Upper lobe of left lung (tissue), 6 donors: Measurements from ENCODE around the gene CIT. TPM values are rescaled to one million over a fixed set of nuclear protein-coding genes. Genes with fewer than 3 reads are reported as not detected.

Experiments used
- ATAC-seq, 2 donors: fragments of 200-7000 bp; cut with Tn5 transposase; one replicate each; pipeline ENCODE4 v1.9.1; 2022; ENCODE audit warnings: mild to moderate bottlenecking in 2 of 2, moderate library complexity in 2 of 2; ENCODE audit not compliant: low FRiP score in 2 of 2
- DNase-seq, 2 donors: peaks; one replicate each; pipeline ENCODE4 v3.0.0-alpha.2; 2019 to 2020
- H3K27ac ChIP-seq, 4 donors: fragments of 200-600 bp; sonication (generic); one replicate each; pipeline ENCODE4 v1.5.1; 2016 to 2019
- H3K27me3 ChIP-seq, 4 donors: fragments of 200-600 bp; sonication (generic); one replicate each; pipeline ENCODE4 v1.5.1; 2017 to 2019
- H3K36me3 ChIP-seq, 4 donors: fragments of 200-600 bp; sonication (generic); one replicate each; pipeline ENCODE4 v1.5.1; 2016 to 2019
- H3K4me1 ChIP-seq, 4 donors: fragments of 200-600 bp; sonication (generic); one replicate each; pipeline ENCODE4 v1.5.1; 2018 to 2019
- H3K4me3 ChIP-seq, 4 donors: fragments of 200-600 bp; sonication (generic); one replicate each; pipeline ENCODE4 v1.5.1; 2017 to 2019; ENCODE audit warnings: mild to moderate bottlenecking in 2 of 4, moderate library complexity in 1 of 4
- H3K9me3 ChIP-seq, 4 donors: fragments of 200-600 bp; sonication (generic); one replicate each; pipeline ENCODE4 v1.5.1; 2018 to 2019
- EP300 ChIP-seq, 4 donors: sonication (generic); formaldehyde crosslinking; IDR thresholded peaks; one replicate each; pipeline ENCODE4 v1.5.1; 2017; ENCODE audit warnings: antibody characterized with exemption in 4 of 4, control low read depth in 2 of 4
- POLR2A ChIP-seq, 4 donors: fragments of 450-650 bp; IDR thresholded peaks; one replicate each; pipeline ENCODE4 v1.5.1; 2016 to 2017; ENCODE audit warnings: antibody characterized with exemption in 4 of 4, mild to moderate bottlenecking in 2 of 4
- POLR2AphosphoS5 ChIP-seq, 2 donors: sonication (generic); formaldehyde crosslinking; IDR thresholded peaks; one replicate each; pipeline ENCODE4 v1.5.1; 2017; ENCODE audit warnings: antibody characterized with exemption in 2 of 2
- WGBS, 2 donors: methylation state at CpG; one replicate each; pipeline ENCODE4 v1.1.5; 2017 to 2018; 5-methylcytosine and 5-hydroxymethylcytosine counted together
- total RNA-seq, 6 donors: library from RNA; depleted of rRNA in 4 of 6; stranded (reverse); fragments of >200 nt in 4 of 6; gene quantifications; one replicate each; pipeline versions ENCODE4 v1.1.0 to v1.2.1, GENCODE V29; 2016 to 2021
- TF ChIP-seq, protein P1 (sequence below), 6 experiments: fragments of 450-650 bp in 4 of 6; fragments of 200-600 bp in 2 of 6; sonication (generic) in 2 of 6; IDR thresholded peaks; one replicate each; pipeline ENCODE4 v1.5.1; 2016 to 2019; ENCODE audit warnings: antibody characterized with exemption in 6 of 6
- donor health status: DM: no; HTN: no; CAD: no; lungs with moderate emphysema.
- donor health status: DM: no; HTN: yes; CAD: no; lungs with severe emphysema.

Gene CIT
- total RNA-seq, result 100 to 1,000 TPM in 2 of 6 donors, 10 to 100 TPM in 3, 1 to 10 TPM in 1; 7.8 to 185 (median 73.6) TPM

DNA sequence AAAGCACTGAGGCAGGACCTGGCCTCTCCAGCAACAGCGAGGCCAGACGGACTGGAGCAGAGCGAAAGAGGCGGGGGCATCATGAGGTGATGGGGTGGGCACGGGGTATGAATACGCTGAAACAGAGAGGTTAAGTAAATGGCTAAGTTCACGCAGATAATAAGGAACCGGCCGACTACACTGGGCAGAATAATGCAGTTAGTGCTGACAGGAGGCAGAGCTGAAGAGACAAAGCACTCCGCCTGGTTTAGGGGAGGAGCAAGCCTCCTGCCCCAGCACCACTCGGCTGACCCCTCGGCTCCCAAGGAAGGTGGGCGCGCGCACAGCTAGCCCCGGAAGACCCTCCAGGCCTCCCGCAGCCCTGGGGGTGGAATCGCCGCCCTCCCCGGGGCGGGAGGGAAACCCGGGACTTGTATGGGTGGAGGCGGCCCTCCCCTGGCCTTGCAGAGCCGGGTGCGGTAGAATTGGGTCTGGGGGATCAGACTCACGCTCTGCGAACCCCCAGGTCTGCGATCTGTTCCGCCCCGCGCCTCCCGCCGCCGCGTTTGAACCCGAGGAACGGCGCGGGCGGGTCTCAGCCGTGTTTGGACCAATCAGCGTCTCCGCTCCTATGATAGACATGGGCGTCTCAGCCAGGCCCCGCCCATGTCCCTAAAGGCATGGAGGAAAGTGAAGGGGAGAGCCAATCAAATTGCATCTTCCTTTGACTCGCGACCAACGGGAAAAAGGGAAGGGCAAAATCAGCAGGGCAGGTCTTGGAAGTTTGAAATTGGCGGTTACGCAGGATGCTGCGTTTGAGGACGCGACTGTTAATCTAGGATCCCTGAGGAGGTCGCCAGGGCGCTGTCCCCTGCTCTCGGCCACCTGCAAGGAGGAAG is at the start of gene CIT:
TSS of gene CIT (minus strand) at position 560 of the 878 bp plus-strand sequence. CDS start 1,152 bp downstream, outside the sequence.
- Histone ChIP-seq H3K9me3 (no peaks in the 10 kb centered on the region), H3K27me3 (no peaks in the 10 kb centered on the region), H3K36me3 (no peaks in the 10 kb centered on the region), H3K4me3 (peak within 1 kb of the TSS; percentile 61 to 85 (median 68)), H3K27ac (peak within 1 kb of the TSS in 1 of 4 donors; percentile 60), H3K4me1 (peaks cover 5 to 11% (median 8%) of the 10 kb centered on the region in 4 donors)
- DNase-seq, result peak; percentile 93 to 94
- 2% methylated on average over 33 to 51 of the region's 56 CpGs for WGBS, 2 donors
- TF ChIP-seq, protein P1, sequence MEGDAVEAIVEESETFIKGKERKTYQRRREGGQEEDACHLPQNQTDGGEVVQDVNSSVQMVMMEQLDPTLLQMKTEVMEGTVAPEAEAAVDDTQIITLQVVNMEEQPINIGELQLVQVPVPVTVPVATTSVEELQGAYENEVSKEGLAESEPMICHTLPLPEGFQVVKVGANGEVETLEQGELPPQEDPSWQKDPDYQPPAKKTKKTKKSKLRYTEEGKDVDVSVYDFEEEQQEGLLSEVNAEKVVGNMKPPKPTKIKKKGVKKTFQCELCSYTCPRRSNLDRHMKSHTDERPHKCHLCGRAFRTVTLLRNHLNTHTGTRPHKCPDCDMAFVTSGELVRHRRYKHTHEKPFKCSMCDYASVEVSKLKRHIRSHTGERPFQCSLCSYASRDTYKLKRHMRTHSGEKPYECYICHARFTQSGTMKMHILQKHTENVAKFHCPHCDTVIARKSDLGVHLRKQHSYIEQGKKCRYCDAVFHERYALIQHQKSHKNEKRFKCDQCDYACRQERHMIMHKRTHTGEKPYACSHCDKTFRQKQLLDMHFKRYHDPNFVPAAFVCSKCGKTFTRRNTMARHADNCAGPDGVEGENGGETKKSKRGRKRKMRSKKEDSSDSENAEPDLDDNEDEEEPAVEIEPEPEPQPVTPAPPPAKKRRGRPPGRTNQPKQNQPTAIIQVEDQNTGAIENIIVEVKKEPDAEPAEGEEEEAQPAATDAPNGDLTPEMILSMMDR (IDR thresholded peaks at IDR 0.05), result no peak
- TF ChIP-seq EP300 (IDR thresholded peaks at IDR 0.05) (no peak), POLR2A (IDR thresholded peaks at IDR 0.05) (peak in 1 of 4 donors; percentile 18), POLR2AphosphoS5 (IDR thresholded peaks at IDR 0.05) (peak in 1 of 2 donors; percentile 13)
- ATAC-seq, result peak; percentile 98 to 100

DNA sequence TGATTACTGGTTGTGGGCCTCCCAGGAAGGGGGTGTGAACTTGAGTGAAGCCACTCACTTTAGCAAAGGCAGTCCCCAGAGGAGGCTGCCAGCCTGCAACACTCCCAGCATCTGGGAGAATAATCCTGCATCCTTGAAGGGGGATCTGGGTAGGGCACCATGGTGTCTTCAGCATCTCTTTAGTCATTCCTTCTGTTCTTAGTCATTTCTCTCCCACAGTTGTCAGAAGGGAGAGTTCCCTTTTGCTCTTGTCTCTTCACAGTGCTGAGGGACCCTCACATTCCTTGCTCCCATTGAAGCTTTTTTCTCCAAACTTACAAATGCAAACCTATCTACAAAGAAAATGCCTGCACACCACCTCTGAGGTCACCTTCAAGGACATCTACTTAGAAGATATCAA is 48.1 kb upstream of the CIT start:
- ATAC-seq, result no peak
- no peaks in the 10 kb centered on the region for H3K27me3 ChIP-seq
- no peaks in the 10 kb centered on the region for H3K36me3 ChIP-seq
- H3K4me1 ChIP-seq, result no peaks in the 10 kb centered on the region
- H3K27ac ChIP-seq, result no peak overlapping the region
- no peak for TF ChIP-seq EP300 (IDR thresholded peaks at IDR 0.05)
- TF ChIP-seq POLR2AphosphoS5 (IDR thresholded peaks at IDR 0.05), result no peak
- TF ChIP-seq, protein P1 (IDR thresholded peaks at IDR 0.05), result no peak
- H3K9me3 ChIP-seq, result no peaks in the 10 kb centered on the region
- DNase-seq, result no peak
- no peak overlapping the region for H3K4me3 ChIP-seq

DNA sequence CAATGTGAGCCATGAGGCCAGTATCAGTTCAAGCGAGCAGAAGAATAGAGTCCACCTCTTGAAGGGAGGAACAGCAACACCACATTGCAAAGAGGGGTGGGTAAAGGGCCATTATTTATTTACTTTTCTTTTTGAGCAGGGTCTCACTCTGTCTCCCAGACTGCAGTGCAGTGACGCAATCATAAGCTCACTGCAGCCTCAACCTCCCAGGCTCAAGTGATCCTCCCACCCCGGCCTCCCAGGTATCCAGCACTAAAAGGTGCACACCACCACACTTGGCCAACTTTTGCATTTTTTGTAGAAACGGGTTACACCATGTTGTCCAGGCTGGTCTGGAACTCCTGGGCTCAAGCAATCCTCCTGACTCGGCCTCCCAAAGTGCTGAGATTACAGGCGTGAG is 42.9 kb upstream of the CIT start:
- no peak overlapping the region for H3K27ac ChIP-seq
- no peaks in the 10 kb centered on the region for H3K4me1 ChIP-seq
- H3K27me3 ChIP-seq, result no peaks in the 10 kb centered on the region
- H3K4me3 ChIP-seq, result no peak overlapping the region
- ATAC-seq (no peak), DNase-seq (no peak)
- TF ChIP-seq EP300 (IDR thresholded peaks at IDR 0.05) (no peak), POLR2AphosphoS5 (IDR thresholded peaks at IDR 0.05) (no peak), POLR2A (IDR thresholded peaks at IDR 0.05) (no peak)
- TF ChIP-seq, protein P1 (IDR thresholded peaks at IDR 0.05), result no peak
- WGBS, 2 donors, result 86 to 92% methylated on average over 6 of the region's 6 CpGs
- no peaks in the 10 kb centered on the region for H3K9me3 ChIP-seq
- H3K36me3 ChIP-seq, result no peaks in the 10 kb centered on the region

GRCh38 chr12:119915894-119916510 is 38.9 kb upstream of the CIT start:
- no peaks in the 10 kb centered on the region for H3K9me3 ChIP-seq
- TF ChIP-seq POLR2A (IDR thresholded peaks at IDR 0.05), result no peak
- TF ChIP-seq, protein P1 (IDR thresholded peaks at IDR 0.05), result no peak
- no peak for TF ChIP-seq EP300 (IDR thresholded peaks at IDR 0.05)
- H3K4me3 ChIP-seq, result no peak overlapping the region
- H3K36me3 ChIP-seq, result no peaks in the 10 kb centered on the region
- WGBS, 2 donors, result 70 to 76% methylated on average over 13 of the region's 13 CpGs
- no peaks in the 10 kb centered on the region for H3K27me3 ChIP-seq
- no peak for DNase-seq
- ATAC-seq, result no peak
- H3K27ac ChIP-seq, result no peak overlapping the region
- H3K4me1 ChIP-seq, result no peaks in the 10 kb centered on the region
